ENCODE results near the gene FOXJ2. TPM values are rescaled to one million over a fixed set of nuclear protein-coding genes. Genes with fewer than 3 reads are reported as not detected.
"Not testable (repeated sequence)": the region's sequence is repeated elsewhere in the genome, so short reads cannot be mapped to it uniquely, and the experiment has no call there.

The FOXJ2 gene
- total and polyA plus RNA-seq, 5 donors, result 10.0 to 26.0 (median 22.1) TPM

DNA sequence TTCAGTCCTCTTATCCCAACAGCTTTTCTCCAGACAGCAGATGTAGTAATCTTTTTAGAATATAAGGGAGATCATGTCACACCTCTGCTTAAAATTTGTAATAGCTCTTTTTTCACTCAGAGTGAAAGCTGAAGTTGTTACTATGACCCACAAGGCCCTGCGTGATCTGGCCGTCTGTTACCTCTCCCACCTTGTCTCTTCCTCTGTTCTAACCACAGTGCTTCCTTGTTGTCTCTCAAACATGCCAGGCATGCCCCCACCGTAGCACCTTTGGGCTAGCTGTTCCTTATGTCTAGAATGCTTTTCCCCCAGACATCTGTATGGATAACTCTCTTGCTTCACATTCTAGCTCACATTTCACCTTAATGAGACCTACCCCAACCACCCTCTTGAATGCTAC, 56.1 kb downstream of the FOXJ2 start:
- ATAC-seq, result peak in 1 of 2 donors; percentile 21
- H3K4me1 ChIP-seq (ENCODE audit: control insufficient read depth, insufficient read depth, low read length), result peaks cover 1% of the 10 kb centered on the region
- no peaks in the 10 kb centered on the region for H3K9me3 ChIP-seq (ENCODE audit: control insufficient read depth, low read length)
- no peaks in the 10 kb centered on the region for H3K27me3 ChIP-seq (ENCODE audit: control insufficient read depth, insufficient read depth)
- intact Hi-C loops (cut with DNase I), result no loop called here
- WGBS, result 63% methylated on average over 3 of the region's 3 CpGs
- no peak overlapping the region for H3K4me3 ChIP-seq (ENCODE audit: low read length)
- no peak for DNase-seq
- no peak overlapping the region for H3K27ac ChIP-seq (ENCODE audit: low read length)

DNA sequence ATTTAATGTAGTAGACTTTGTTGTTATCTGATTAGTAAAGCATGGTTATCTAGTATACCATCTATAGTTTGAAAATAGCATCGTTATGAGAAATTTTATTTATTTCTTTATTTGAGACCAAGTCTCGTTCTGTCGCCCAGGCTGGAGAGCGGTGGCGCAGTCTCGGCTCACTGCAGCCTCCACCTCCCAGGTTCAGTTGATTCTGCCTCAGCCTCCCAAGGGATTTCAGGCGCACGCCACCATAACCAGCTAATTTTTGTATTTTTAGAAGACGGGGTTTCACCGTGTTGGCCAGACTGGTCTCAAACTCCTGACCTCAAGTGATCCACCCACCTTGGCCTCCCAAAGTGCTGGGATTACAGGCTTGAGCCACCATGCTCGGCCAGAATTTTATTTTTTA, 56.8 kb downstream of the FOXJ2 start:
- H3K4me3 ChIP-seq (ENCODE audit: low read length); intact Hi-C loops (cut with DNase I); ATAC-seq; H3K27me3 ChIP-seq (ENCODE audit: control insufficient read depth, insufficient read depth); H3K4me1 ChIP-seq (ENCODE audit: control insufficient read depth, insufficient read depth, low read length); DNase-seq; H3K27ac ChIP-seq (ENCODE audit: low read length); H3K9me3 ChIP-seq (ENCODE audit: control insufficient read depth, low read length): not testable (repeated sequence)
- 92% methylated on average over 11 of the region's 11 CpGs for WGBS

DNA sequence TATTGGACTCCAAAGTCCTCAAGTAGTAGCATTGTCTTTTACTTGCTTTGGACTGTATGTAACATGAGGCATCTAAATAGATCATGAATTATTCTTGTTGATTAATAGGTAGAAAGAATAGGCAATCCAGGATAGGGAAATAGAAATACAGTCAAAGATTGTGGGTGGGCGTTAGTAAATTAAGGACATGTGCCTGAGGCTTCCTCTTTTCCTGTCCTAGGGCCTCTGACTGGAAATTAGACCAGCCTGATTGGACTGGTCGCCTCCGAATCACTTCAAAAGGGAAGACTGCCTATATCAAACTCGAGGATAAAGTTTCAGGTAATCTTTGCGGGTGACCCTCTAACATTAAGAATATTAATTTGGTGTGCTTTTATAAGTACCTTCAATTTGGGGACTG, 57.2 kb downstream of the FOXJ2 start:
- ATAC-seq (no peak), DNase-seq (no peak)
- H3K4me1 ChIP-seq (ENCODE audit: control insufficient read depth, insufficient read depth, low read length), result peaks cover 1% of the 10 kb centered on the region
- WGBS, result 87% methylated on average over 5 of the region's 5 CpGs
- intact Hi-C loops (cut with DNase I), result no loop called here
- no peaks in the 10 kb centered on the region for H3K9me3 ChIP-seq (ENCODE audit: control insufficient read depth, low read length)
- H3K27me3 ChIP-seq (ENCODE audit: control insufficient read depth, insufficient read depth), result no peaks in the 10 kb centered on the region
- no peak overlapping the region for H3K27ac ChIP-seq (ENCODE audit: low read length)
- H3K4me3 ChIP-seq (ENCODE audit: low read length), result no peak overlapping the region

DNA sequence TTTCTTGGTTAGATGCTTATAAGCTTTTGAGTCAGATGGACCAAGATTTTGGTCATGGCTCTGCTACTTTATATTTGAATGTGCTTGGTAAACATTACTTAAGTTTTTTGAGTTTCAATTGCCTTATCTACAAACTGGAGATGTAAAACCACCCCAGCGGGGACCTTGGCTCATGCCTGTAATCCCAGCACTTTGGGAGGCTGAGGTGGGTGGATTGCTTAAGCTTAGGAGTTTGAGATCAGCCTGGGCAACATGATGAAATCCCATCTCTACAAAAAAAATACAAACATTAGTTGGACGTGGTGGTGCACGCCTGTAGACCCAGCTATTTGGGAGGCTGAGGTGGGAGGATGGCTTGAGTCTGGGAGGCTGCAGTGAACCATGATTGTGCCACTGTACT, 60.8 kb downstream of the FOXJ2 start:
- Histone ChIP-seq H3K27ac (ENCODE audit: low read length) (no peak overlapping the region), H3K9me3 (ENCODE audit: control insufficient read depth, low read length) (no peaks in the 10 kb centered on the region), H3K4me1 (ENCODE audit: control insufficient read depth, insufficient read depth, low read length) (no peaks in the 10 kb centered on the region), H3K27me3 (ENCODE audit: control insufficient read depth, insufficient read depth) (no peaks in the 10 kb centered on the region), H3K4me3 (ENCODE audit: low read length) (no peak overlapping the region)
- WGBS, result 96% methylated on average over 3 of the region's 3 CpGs
- intact Hi-C loops (cut with DNase I), result no loop called here
- ATAC-seq, result no peak
- DNase-seq, result no peak

DNA sequence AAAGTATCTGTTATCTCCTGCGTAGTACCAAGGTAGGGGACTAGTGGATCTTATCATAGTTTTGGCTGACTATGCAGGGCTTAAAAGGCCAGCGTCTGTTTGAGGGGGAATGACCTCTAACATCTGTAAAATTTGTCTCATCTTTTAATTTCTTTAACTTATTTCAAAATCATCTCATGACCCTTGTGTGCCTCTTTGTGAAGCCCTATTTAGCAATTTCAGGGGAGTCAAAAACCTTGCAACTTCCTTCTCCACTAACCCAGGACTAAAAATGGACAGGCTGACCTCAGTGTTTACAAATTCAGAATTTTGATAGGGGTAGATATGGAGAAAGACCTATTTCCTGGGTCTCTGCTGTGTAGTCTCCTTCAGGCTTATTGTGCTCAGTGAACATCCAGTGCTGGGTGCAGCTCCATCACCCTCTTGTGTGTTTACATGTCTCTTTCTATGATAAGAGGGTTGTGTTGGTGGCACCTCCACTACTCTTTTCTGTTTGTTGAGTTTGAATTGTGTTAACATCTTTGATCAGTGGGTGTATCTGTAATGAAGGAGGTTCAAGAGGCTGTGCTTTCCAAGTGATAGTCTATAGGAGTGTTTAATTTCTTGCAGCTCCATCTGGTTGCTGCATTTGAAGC, 63.9 kb downstream of the FOXJ2 start:
- Histone ChIP-seq H3K4me3 (ENCODE audit: low read length) (no peak overlapping the region), H3K9me3 (ENCODE audit: control insufficient read depth, low read length) (no peaks in the 10 kb centered on the region), H3K4me1 (ENCODE audit: control insufficient read depth, insufficient read depth, low read length) (no peaks in the 10 kb centered on the region), H3K27me3 (ENCODE audit: control insufficient read depth, insufficient read depth) (no peaks in the 10 kb centered on the region), H3K27ac (ENCODE audit: low read length) (no peak overlapping the region)
- 73% methylated on average over 2 of the region's 2 CpGs for WGBS
- ATAC-seq, result no peak
- DNase-seq, result no peak
- intact Hi-C loops (cut with DNase I), result no loop called here

DNA sequence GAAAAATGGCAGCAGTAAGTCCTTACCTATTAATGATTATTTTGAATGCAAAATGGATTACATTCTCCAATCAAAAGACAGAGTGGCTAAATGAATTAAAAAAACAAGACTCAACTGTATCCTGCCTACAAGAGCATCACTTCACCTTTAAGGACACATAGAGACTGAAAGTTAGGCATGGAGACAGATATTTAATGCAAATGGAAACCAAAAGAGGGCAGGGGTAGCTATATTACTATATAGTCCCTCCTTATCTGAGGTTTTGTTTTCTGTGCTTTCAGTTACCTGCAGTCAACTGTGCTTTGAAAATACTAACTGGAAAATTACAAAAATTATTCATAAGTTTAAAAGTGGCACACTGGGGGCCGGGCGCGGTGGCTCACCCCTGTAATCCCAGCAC, 66.7 kb downstream of the FOXJ2 start:
- Histone ChIP-seq H3K27ac (ENCODE audit: low read length) (no peak overlapping the region), H3K4me1 (ENCODE audit: control insufficient read depth, insufficient read depth, low read length) (no peaks in the 10 kb centered on the region), H3K4me3 (ENCODE audit: low read length) (no peak overlapping the region), H3K9me3 (ENCODE audit: control insufficient read depth, low read length) (no peaks in the 10 kb centered on the region), H3K27me3 (ENCODE audit: control insufficient read depth, insufficient read depth) (no peaks in the 10 kb centered on the region)
- intact Hi-C loops (cut with DNase I), result no loop called here
- DNase-seq (no peak), ATAC-seq (no peak)
- WGBS, result 100% methylated on average over 3 of the region's 3 CpGs

Other genes starting within 250 kb of the FOXJ2 start
- not detected for gene NANOG, start 243.3 kb upstream of the FOXJ2 start, total RNA-seq
- gene NANOG, start 243.3 kb upstream of the FOXJ2 start, polyA plus RNA-seq, result not detected
- gene SLC2A14, start 159.8 kb upstream of the FOXJ2 start, total RNA-seq, result 1 to 10 TPM in 1 of 4 donors, not detected in 3; 1.4 TPM
- not detected for gene SLC2A14, start 159.8 kb upstream of the FOXJ2 start, polyA plus RNA-seq
- gene SLC2A3, start 96.5 kb upstream of the FOXJ2 start, total RNA-seq, result 10 to 100 TPM; 18.5 to 29.9 (median 25.1) TPM
- gene SLC2A3, start 96.5 kb upstream of the FOXJ2 start, polyA plus RNA-seq, result 13.6 TPM
- 1 to 10 TPM; 6.4 to 9.6 (median 7.4) TPM for gene C3AR1, start 33.6 kb downstream of the FOXJ2 start, total RNA-seq
- gene C3AR1, start 33.6 kb downstream of the FOXJ2 start, polyA plus RNA-seq, result 2.4 TPM
- gene NECAP1, start 49.6 kb downstream of the FOXJ2 start, total RNA-seq, result 10 to 100 TPM; 23.1 to 29.6 (median 26.9) TPM
- 19.0 TPM for gene NECAP1, start 49.6 kb downstream of the FOXJ2 start, polyA plus RNA-seq
- gene CLEC4A, start 90.9 kb downstream of the FOXJ2 start, total RNA-seq, result 1 to 10 TPM in 3 of 4 donors, under 1 TPM in 1; 0.82 to 1.5 (median 1.1) TPM
- gene CLEC4A, start 90.9 kb downstream of the FOXJ2 start, polyA plus RNA-seq, result 0.75 TPM
- not detected for gene ZNF705A, start 124.3 kb downstream of the FOXJ2 start, total RNA-seq
- not detected for gene ZNF705A, start 124.3 kb downstream of the FOXJ2 start, polyA plus RNA-seq
- under 1 TPM in 3 of 4 donors, not detected in 1; 0.15 to 0.51 (median 0.31) TPM for gene FAM90A1, start 194.9 kb downstream of the FOXJ2 start, total RNA-seq
- 0.07 TPM for gene FAM90A1, start 194.9 kb downstream of the FOXJ2 start, polyA plus RNA-seq

Data from right cardiac atrium (tissue), 5 donors.